GM13977 (cell line): ENCODE data around the gene XKR7.

Experiments
- DNase-seq: peaks from one replicate; pipeline ENCODE4 v3.0.0; 2012; ENCODE audit warnings: low spot score
- in situ Hi-C: fragments of 300-500 bp; cut with MboI; formaldehyde crosslinking; loops from one replicate; pipeline ENCODE4 v1.12.0; 2022; ENCODE audit warnings: low sequenced_read_pairs, low pct_unique_long_range_greater_than_20kb, mixed read lengths, inconsistent platforms; ENCODE audit not compliant: unreplicated experiment
- TF ChIP-seq, protein P1 (sequence below): IDR thresholded peaks from 2 replicates; pipeline ENCODE4 v1.5.1; 2012; ENCODE audit warnings: mild to moderate bottlenecking, control low read depth; ENCODE audit not compliant: insufficient read depth; ENCODE audit errors: extremely low read depth, missing control alignments

Gene XKR7

DNA sequence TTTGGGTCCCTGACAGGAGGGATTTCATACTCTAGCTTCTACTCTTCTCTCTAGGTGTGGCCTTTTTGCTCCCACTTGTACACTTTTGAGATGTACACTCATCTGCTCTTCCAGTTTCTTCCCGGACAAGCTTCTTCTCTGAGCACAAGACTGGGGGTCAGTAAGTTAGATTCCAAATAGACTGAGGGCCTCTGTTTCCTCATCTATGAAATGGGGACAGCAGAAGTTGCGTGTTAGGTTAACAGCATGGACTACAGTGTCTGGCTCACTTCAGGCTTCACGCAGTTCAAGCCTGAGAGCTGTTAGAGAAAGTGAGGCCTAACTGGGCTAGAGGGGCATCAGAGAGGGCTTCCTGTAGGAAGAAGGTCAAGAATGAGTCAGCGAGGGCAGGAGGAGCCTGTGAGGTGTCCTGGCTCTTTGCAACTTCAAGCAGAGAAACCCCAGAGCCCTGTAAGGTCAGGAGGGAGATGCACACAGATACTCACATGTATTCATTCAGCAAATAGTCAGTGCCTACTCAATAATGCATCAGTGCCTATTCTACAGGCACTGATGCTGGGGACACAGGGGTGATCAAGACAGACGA is 20.6 kb downstream of the XKR7 start:
- no peak for DNase-seq
- TF ChIP-seq, protein P1, sequence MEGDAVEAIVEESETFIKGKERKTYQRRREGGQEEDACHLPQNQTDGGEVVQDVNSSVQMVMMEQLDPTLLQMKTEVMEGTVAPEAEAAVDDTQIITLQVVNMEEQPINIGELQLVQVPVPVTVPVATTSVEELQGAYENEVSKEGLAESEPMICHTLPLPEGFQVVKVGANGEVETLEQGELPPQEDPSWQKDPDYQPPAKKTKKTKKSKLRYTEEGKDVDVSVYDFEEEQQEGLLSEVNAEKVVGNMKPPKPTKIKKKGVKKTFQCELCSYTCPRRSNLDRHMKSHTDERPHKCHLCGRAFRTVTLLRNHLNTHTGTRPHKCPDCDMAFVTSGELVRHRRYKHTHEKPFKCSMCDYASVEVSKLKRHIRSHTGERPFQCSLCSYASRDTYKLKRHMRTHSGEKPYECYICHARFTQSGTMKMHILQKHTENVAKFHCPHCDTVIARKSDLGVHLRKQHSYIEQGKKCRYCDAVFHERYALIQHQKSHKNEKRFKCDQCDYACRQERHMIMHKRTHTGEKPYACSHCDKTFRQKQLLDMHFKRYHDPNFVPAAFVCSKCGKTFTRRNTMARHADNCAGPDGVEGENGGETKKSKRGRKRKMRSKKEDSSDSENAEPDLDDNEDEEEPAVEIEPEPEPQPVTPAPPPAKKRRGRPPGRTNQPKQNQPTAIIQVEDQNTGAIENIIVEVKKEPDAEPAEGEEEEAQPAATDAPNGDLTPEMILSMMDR: no peak
- in situ Hi-C loops: no loop called here

DNA sequence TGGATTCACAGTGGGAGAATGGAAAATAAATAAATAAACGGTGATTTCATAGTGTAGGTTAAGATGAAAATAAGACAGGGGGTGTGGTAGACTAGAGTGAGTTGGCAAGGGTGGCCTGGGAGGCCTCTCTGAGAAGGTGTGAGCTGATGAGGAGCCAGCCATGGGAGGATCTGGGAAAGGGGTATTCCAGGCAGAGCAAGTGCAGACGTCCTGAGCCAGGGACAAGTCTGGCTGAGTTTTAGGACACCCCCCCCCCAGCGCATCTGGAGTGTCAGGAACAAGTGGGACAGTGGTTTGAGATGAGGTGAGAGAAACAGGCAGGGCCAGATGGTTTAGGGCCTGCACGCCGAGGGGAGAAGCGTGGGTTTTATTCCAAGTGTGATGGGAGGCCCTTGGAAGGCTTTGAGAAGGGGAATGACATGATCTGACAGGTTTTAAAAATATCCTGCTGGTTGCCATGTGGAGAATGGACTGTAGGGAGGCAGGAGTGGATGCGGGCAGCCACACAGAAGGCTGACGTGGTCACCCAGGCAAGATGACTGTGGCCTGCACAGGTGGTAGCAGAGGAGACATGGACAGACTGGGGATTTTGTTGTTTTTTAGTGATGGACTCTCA is 21.2 kb downstream of the XKR7 start:
- in situ Hi-C loops: no loop called here
- TF ChIP-seq, protein P1: no peak
- no peak for DNase-seq

DNA sequence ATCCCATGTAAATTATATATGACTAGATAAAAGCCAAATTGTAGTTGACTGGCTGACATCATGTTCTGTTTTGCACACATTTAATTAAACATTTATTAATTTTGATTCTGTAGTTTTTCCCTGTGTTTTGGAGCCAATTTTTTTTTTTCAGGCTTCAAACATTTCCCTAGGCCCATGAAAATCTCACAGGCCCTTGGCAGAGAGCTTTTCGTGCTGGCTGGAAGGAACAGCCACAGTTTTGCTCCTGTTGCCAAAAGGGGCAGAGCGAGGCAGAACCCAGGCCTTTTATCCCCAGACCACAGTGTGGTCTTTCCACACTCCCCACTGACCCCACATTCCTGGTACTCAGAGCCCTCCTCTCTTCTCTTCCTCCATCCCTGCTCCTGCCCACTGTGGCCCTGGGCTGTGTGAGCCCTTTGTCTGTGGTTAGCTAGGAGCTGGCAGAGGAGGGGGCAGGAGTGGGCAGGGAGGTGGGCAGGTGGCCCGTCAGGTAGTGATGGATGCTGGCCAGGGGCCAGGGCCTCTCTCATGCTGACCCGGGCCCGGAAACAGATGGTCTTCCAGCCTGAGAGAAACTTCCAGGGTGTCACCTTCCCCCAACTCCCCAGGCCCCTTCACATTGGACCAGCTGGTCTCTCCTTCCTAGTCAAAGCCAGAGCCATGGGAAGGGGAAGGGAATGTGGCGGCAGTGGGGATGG is 22.8 kb downstream of the XKR7 start:
- in situ Hi-C loops: no loop called here
- DNase-seq: no peak
- TF ChIP-seq, protein P1: no peak

DNA sequence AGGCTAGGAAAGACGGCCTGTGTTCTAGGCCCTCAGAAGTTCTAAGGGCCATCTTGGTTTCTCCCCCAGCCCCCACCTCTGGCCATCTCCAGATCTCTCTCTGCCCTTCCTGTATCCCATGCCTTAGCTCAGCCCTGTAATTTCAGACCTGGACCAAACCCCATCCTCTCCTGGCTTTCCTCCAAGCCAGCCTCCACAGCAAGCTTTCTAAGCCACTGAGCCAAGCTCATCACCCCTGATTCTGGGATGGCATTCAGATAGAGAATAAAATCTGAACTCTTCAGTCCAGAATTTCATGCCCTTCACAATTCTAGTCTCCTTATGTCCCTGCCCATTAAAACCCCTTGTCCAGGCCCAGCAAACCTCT is 23.4 kb downstream of the XKR7 start:
- no peak for DNase-seq
- TF ChIP-seq, protein P1: no peak
- in situ Hi-C loops: no loop called here

DNA sequence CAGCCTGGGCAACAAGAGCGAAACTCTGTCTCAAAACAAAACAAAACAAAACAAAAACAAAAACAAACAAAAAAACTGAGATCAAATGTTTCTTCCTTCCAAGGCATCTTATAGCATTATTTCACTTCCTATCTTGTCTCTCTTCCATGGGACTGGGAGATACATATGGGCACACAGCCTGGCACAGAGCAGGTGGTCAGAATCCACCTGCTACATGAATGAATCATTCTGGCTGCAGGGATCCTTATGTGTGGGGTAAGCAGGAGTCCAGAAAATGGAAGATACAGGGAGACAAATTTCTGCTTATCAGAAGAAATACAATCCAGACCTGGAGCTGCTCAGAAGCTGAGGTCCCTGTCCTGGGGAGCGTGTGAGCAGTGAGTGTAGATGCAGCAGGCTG is 24.1 kb downstream of the XKR7 start:
- TF ChIP-seq, protein P1: no peak
- no peak for DNase-seq
- in situ Hi-C loops: no loop called here

DNA sequence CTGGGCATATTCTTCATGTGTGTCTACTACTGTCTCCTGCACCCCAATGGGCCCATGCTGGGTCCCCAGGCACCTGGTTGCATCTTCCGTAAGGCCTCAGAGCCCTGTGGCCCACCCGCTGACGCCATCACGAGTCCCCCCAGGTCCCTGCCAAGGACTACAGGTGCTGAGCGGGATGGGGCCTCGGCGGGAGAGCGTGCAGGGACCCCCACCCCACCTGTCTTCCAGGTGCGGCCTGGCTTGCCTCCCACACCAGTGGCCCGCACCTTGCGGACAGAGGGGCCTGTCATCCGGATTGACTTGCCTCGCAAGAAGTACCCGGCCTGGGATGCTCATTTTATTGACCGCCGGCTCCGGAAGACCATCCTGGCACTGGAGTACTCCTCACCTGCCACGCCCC is 29.0 kb downstream of the XKR7 start:
- in situ Hi-C loops: no loop called here
- TF ChIP-seq, protein P1: no peak
- no peak for DNase-seq
